ENCODE results near the gene ALDOB.
A peak's percentile ranks its signal among the peaks of the same experiment; 100 is the strongest.

DNA sequence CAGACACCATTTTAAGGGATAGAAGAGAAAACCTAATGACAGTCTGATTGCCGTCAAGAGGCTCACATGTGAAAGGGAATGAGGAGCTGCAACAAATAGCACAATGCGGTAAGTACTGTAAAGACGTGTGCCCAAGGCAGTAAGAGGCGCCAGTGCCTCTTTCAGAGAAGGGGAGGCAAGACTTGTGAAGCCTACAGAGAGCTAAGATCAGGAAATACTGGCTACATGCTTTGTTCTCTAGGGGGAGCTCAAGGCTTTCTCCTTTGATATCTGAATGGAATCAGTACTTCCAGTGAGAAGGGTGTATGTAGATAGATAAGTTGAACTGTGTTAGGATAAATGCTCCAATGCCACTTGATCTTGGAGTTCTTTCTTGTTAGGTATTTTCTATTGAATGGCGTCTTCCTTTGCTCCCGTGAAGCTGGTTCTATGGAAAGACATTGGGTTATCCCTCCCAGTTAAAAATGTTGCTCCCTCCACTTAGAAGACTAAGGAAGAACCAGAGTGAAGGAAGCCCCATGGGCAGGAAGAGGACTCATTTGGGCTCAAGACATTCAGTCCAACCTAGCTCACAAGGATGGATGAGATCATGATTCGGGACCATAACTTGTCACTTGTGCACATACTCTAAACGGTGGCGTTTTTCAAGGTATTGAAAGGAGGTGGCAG lies 23.5 kb upstream of the ALDOB start:
- TF ChIP-seq, protein P1, sequence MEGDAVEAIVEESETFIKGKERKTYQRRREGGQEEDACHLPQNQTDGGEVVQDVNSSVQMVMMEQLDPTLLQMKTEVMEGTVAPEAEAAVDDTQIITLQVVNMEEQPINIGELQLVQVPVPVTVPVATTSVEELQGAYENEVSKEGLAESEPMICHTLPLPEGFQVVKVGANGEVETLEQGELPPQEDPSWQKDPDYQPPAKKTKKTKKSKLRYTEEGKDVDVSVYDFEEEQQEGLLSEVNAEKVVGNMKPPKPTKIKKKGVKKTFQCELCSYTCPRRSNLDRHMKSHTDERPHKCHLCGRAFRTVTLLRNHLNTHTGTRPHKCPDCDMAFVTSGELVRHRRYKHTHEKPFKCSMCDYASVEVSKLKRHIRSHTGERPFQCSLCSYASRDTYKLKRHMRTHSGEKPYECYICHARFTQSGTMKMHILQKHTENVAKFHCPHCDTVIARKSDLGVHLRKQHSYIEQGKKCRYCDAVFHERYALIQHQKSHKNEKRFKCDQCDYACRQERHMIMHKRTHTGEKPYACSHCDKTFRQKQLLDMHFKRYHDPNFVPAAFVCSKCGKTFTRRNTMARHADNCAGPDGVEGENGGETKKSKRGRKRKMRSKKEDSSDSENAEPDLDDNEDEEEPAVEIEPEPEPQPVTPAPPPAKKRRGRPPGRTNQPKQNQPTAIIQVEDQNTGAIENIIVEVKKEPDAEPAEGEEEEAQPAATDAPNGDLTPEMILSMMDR (IDR thresholded peaks at IDR 0.05): peak in 5 of 6 experiments; percentile 32 to 85 (median 59)
- no peak for TF ChIP-seq POLR2A (IDR thresholded peaks at IDR 0.05)
